HepG2 (cell line): ENCODE measurements around the gene CABLES1. TPM values are rescaled to one million over a fixed set of nuclear protein-coding genes. Genes with fewer than 3 reads are reported as not detected.

ENCODE experiments used
- AHR ChIP-seq: IDR thresholded peaks from 2 replicates; pipeline ENCODE4 v1.6.1; 2018; ENCODE audit warnings: missing genetic modification reagents, missing compliant biosample characterization
- CCAR2 ChIP-seq: fragments of 200-400 bp; formaldehyde crosslinking; optimal IDR thresholded peaks from 2 replicates; pipeline ENCODE3; 2018; ENCODE audit warnings: low read depth, mild to moderate bottlenecking, low read length, moderate library complexity
- DMAP1 ChIP-seq: IDR thresholded peaks from 2 replicates; pipeline ENCODE4 v1.6.1; 2016
- FOXA3 ChIP-seq: IDR thresholded peaks from 2 replicates; pipeline ENCODE4 v1.6.1; 2016; ENCODE audit warnings: missing genetic modification reagents, missing compliant biosample characterization
- FOXJ3 ChIP-seq: sonication (generic); formaldehyde crosslinking; IDR thresholded peaks from 2 replicates; pipeline ENCODE4 v1.4.0; 2020; ENCODE audit warnings: missing genetic modification reagents, mild to moderate bottlenecking, borderline replicate concordance
- GATAD1 ChIP-seq: IDR thresholded peaks from 2 replicates; pipeline ENCODE4 v1.6.1; 2016; ENCODE audit warnings: missing genetic modification reagents, missing compliant biosample characterization
- JUN ChIP-seq: sonication (generic); formaldehyde crosslinking; IDR thresholded peaks from 2 replicates; pipeline ENCODE4 v1.4.0; 2020; ENCODE audit warnings: mild to moderate bottlenecking, missing genetic modification reagents
- PHF21A ChIP-seq: sonication (generic); formaldehyde crosslinking; IDR thresholded peaks from 2 replicates; pipeline ENCODE4 v1.5.0; 2020; ENCODE audit warnings: mild to moderate bottlenecking, missing genetic modification reagents
- PITX1 ChIP-seq: sonication (generic); formaldehyde crosslinking; IDR thresholded peaks from 2 replicates; pipeline ENCODE4 v1.5.1; 2020; ENCODE audit warnings: mild to moderate bottlenecking, missing genetic modification reagents
- SALL1 ChIP-seq: sonication (generic); formaldehyde crosslinking; IDR thresholded peaks from 2 replicates; pipeline ENCODE4 v1.8.0; 2022; ENCODE audit warnings: mild to moderate bottlenecking, missing genetic modification reagents
- SIN3A ChIP-seq: IDR thresholded peaks from 2 replicates; pipeline ENCODE4 v1.6.1; 2011; ENCODE audit warnings: low read depth, mild to moderate bottlenecking, control low read depth, low read length, borderline replicate concordance
- SIX1 ChIP-seq: sonication (generic); formaldehyde crosslinking; IDR thresholded peaks from 2 replicates; pipeline ENCODE4 v1.4.0; 2020; ENCODE audit warnings: missing genetic modification reagents, borderline replicate concordance
- SRF ChIP-seq: IDR thresholded peaks from 2 replicates; pipeline ENCODE4 v1.6.1; 2011; ENCODE audit warnings: mild to moderate bottlenecking, low read depth, low read length, moderate library complexity
- SRSF9 ChIP-seq: fragments of 200-400 bp; formaldehyde crosslinking; IDR thresholded peaks from 2 replicates; pipeline ENCODE4 v1.6.1; 2018; ENCODE audit warnings: borderline replicate concordance, mild to moderate bottlenecking, low read depth, low read length; ENCODE audit not compliant: insufficient read depth, poor library complexity, severe bottlenecking
- YEATS4 ChIP-seq: sonication (generic); formaldehyde crosslinking; IDR thresholded peaks from 2 replicates; pipeline ENCODE4 v1.4.0; 2020; ENCODE audit warnings: missing genetic modification reagents, borderline replicate concordance
- ZBTB3 ChIP-seq: sonication (generic); formaldehyde crosslinking; IDR thresholded peaks from 2 replicates; pipeline ENCODE4 v1.4.0; 2020; ENCODE audit warnings: low read depth, mild to moderate bottlenecking, moderate library complexity, missing genetic modification reagents, borderline replicate concordance
- polyA plus RNA-seq, 8 experiments: library from polyadenylated mRNA; depleted of rRNA in 3 of 8; stranded (reverse) in 7 of 8; unstranded in 1 of 8; fragments of >200 nt; fragmentation: Illumina TruSeq in 4 of 8; extraction: Trizol in 4 of 8; gene quantifications; 2 replicates each; pipeline versions ENCODE4 v1.2.1 to v1.2.3, GENCODE V29; 2011 to 2016; ENCODE audit warnings: low read depth in 4 of 8, missing spikeins in 1 of 8, mixed read lengths in 1 of 8; ENCODE audit not compliant: insufficient read depth in 1 of 8
- total RNA-seq, 5 experiments: library from RNA; depleted of rRNA; stranded (reverse); fragments of >200 nt; fragmentation: Illumina TruSeq; extraction: Trizol; gene quantifications; 2 replicates each; pipeline ENCODE4 v1.2.3, GENCODE V29; 2016; ENCODE audit warnings: low read depth in 1 of 5
- TF ChIP-seq, protein P1 (sequence below), 2 experiments: sonication (generic) in 1 of 2; formaldehyde crosslinking in 1 of 2; IDR thresholded peaks; 2 replicates each; pipeline versions ENCODE4 v1.5.1 to v1.6.1; 2011 to 2020; ENCODE audit warnings: borderline replicate concordance in 1 of 2, low read depth in 1 of 2, low read length in 1 of 2, mild to moderate bottlenecking in 1 of 2, missing genetic modification reagents in 1 of 2, moderate library complexity in 1 of 2
- TF ChIP-seq, protein P2 (sequence below): sonication (generic); formaldehyde crosslinking; IDR thresholded peaks from 2 replicates; pipeline ENCODE4 v1.4.0; 2020; ENCODE audit warnings: missing genetic modification reagents, borderline replicate concordance
- TF ChIP-seq, protein P3 (sequence below): IDR thresholded peaks from 2 replicates; pipeline ENCODE4 v1.6.1; 2016; ENCODE audit warnings: low read depth, borderline replicate concordance

CABLES1 gene
- total and polyA plus RNA-seq, 2 of the 13 experiments (the other 11 are each of a cell fraction or from before 2014, with no cell fraction given), result 14.7 to 25.8 TPM

DNA sequence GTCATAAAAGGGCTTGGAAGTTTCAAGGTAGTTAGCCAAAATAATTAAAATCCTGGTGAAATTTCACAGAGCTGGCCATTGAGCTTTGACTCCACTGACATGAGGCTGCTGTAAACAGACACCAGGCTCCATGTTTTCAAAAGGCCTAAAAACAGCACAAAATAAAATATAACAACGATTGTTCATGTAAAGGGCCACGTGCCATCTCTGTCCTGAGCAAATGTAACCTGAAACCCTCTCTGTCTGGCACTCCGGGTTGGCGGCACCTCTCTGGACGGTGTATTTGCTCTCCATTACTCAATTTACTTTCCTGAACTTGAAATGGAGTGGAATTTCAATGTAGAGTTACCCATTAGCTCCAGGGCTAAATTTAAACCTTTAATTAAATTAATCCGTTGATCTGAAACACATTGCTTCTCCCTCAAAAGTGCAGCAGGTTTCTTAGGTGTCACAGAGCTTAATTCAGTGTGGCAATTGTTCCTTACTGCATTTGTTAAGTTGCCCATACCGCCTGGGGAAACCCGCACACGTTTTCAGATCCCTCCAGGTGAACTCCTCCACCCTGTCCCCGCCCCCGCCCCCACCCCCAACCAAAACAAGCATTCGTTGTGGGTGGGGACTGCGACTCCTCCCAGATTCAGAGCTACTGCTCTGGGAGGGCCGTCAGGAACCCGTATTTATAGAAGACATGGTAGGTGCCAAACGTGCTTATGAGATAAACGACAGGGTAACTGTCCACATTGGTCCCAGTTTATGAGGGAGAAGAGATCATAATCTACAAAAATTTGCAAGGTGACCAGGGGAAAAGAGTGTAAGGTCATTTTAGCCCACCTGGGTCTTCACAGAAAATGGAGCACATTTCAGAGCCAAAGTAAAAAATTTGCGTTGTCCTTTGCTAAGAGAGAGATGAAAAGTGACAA is 1.2 kb upstream of the CABLES1 start (continued):
- TF ChIP-seq, protein P1, sequence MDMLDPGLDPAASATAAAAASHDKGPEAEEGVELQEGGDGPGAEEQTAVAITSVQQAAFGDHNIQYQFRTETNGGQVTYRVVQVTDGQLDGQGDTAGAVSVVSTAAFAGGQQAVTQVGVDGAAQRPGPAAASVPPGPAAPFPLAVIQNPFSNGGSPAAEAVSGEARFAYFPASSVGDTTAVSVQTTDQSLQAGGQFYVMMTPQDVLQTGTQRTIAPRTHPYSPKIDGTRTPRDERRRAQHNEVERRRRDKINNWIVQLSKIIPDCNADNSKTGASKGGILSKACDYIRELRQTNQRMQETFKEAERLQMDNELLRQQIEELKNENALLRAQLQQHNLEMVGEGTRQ (IDR thresholded peaks at IDR 0.05; ENCODE audit: low read depth, low read length), result peak; percentile 56; the same call in 1 of the 2 replicates
- TF ChIP-seq, protein P1 (CRISPR knock-in tag; IDR thresholded peaks at IDR 0.05; ENCODE audit: borderline replicate concordance), result peak; percentile 72; the same call in 1 of the 2 replicates
- TF ChIP-seq ZBTB3, result 0 out of 2 replicates have a peak, but pooled peaks have one; percentile 32
- TF ChIP-seq SIX1 (CRISPR knock-in tag), result peak; percentile 99
- no peak for TF ChIP-seq PITX1 (CRISPR knock-in tag)
- TF ChIP-seq, protein P2, sequence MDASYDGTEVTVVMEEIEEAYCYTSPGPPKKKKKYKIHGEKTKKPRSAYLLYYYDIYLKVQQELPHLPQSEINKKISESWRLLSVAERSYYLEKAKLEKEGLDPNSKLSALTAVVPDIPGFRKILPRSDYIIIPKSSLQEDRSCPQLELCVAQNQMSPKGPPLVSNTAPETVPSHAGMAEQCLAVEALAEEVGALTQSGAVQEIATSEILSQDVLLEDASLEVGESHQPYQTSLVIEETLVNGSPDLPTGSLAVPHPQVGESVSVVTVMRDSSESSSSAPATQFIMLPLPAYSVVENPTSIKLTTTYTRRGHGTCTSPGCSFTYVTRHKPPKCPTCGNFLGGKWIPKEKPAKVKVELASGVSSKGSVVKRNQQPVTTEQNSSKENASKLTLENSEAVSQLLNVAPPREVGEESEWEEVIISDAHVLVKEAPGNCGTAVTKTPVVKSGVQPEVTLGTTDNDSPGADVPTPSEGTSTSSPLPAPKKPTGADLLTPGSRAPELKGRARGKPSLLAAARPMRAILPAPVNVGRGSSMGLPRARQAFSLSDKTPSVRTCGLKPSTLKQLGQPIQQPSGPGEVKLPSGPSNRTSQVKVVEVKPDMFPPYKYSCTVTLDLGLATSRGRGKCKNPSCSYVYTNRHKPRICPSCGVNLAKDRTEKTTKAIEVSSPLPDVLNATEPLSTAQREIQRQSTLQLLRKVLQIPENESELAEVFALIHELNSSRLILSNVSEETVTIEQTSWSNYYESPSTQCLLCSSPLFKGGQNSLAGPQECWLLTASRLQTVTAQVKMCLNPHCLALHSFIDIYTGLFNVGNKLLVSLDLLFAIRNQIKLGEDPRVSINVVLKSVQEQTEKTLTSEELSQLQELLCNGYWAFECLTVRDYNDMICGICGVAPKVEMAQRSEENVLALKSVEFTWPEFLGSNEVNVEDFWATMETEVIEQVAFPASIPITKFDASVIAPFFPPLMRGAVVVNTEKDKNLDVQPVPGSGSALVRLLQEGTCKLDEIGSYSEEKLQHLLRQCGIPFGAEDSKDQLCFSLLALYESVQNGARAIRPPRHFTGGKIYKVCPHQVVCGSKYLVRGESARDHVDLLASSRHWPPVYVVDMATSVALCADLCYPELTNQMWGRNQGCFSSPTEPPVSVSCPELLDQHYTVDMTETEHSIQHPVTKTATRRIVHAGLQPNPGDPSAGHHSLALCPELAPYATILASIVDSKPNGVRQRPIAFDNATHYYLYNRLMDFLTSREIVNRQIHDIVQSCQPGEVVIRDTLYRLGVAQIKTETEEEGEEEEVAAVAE, result 0 out of 2 replicates have a peak, but pooled peaks have one; percentile 29
- TF ChIP-seq YEATS4 (CRISPR knock-in tag), result peak; percentile 42; the same call in 1 of the 2 replicates
- TF ChIP-seq CCAR2, result peak; percentile 15
- TF ChIP-seq PHF21A (CRISPR knock-in tag), result peak; percentile 74
- TF ChIP-seq SRF, result no peak
- no peak for TF ChIP-seq FOXJ3 (CRISPR knock-in tag)
- no peak for TF ChIP-seq SRSF9
- TF ChIP-seq SIN3A, result peak; percentile 31; the same call in 1 of the 2 replicates
- TF ChIP-seq SALL1 (CRISPR knock-in tag), result peak; percentile 41; the same call in 1 of the 2 replicates
- TF ChIP-seq GATAD1, result no peak
- no peak for TF ChIP-seq JUN (CRISPR knock-in tag)
- TF ChIP-seq AHR, result no peak
- peak; percentile 45 for TF ChIP-seq DMAP1 (CRISPR knock-in tag)
- TF ChIP-seq FOXA3 (CRISPR knock-in tag), result peak; percentile 45
- TF ChIP-seq, protein P3, sequence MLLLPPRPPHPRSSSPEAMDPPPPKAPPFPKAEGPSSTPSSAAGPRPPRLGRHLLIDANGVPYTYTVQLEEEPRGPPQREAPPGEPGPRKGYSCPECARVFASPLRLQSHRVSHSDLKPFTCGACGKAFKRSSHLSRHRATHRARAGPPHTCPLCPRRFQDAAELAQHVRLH (CRISPR knock-in tag), result peak; percentile 32; the same call in 1 of the 2 replicates
